ENCODE results near the gene GPR162.
A peak's percentile ranks its signal among the peaks of the same experiment; 100 is the strongest.

GPR162 gene

GRCh38 chr12:6824085-6824775 lies 2.6 kb downstream of the GPR162 start:
- DNase-seq, result no peak

DNA sequence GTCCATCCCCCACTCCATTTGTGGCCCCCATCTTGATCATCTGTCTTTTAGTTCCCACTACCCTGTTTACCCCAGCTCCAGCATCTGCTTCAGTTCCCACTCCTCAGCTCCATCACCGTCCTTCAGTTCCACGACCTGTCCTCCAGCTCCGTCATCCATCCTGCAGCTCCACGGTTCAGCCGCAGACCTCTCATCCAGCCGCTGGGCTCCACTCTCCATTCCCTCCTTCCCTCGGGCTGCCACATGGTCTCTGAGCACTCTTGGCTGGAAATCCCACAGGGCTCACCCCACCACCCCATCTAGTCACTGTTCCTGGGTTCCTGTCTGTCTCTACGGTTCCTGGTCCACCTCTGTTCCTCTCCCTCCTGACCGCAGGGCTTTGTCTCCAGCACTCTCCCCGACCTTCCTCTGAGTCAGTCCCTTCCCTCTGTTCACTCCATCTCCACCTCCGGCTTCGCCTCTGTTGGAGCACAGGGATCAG lies 3.3 kb downstream of the GPR162 start:
- no peak for DNase-seq

GRCh38 chr12:6825398-6826124 lies 3.9 kb downstream of the GPR162 start:
- DNase-seq, result peak; percentile 57 to 79 (median 67)

DNA sequence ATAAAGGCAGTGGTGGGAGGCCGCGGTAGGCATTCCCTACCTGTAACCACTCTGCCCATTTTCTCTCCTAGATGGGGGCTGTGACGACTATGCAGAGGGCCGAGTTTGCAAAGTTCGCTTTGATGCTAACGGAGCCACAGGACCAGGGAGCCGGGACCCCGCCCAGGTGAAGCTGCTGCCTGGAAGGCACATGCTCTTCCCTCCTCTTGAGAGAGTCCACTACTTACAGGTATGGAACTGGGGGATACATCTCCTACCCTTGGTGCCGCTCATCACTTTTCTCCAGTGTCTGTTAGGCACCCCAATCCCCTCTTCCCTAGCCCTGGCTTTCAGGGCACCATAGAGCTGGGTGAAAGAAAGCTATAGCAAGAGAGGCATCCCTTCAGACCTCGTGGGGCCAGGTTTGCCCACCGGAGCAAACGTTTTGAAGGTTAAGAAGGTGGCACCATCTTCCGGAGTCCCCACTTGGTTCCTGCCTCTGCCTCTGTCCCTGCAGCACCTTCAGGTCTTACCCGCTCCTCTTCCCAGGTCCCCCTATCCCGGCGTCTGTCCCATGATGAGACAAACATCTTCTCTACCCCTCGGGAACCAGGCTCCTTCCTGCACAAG lies 4.6 kb downstream of the GPR162 start:
- DNase-seq, result no peak

- DNase-seq, result no peak
Measured at GRCh38 chr12:6826734-6827436, 5.3 kb downstream of the GPR162 start.

DNA sequence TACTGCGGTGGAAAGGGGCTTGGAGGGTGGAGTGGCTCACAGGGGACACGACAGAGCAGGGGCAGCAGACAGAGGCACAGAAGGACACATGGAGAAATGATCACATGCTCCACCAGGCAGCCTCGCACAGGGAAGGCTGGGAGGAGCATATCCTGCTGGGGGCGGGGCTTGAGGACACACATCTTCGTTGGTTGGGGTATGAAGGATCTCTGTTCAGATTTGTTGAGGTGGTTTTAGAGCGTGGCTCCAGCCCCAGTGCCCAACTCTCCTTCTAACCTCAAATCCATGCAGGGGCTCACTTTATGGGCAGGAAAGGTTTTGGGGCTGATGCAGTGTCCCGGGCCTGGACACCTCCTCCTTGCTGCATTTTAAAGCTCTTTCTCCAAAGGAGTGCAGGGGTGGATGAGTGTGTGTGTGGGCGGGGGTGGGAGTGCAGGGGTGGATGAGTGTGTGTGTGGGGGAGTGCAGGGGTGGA lies 5.9 kb downstream of the GPR162 start:
- peak in 2 of 5 donors; percentile 21 to 44 for DNase-seq

DNA sequence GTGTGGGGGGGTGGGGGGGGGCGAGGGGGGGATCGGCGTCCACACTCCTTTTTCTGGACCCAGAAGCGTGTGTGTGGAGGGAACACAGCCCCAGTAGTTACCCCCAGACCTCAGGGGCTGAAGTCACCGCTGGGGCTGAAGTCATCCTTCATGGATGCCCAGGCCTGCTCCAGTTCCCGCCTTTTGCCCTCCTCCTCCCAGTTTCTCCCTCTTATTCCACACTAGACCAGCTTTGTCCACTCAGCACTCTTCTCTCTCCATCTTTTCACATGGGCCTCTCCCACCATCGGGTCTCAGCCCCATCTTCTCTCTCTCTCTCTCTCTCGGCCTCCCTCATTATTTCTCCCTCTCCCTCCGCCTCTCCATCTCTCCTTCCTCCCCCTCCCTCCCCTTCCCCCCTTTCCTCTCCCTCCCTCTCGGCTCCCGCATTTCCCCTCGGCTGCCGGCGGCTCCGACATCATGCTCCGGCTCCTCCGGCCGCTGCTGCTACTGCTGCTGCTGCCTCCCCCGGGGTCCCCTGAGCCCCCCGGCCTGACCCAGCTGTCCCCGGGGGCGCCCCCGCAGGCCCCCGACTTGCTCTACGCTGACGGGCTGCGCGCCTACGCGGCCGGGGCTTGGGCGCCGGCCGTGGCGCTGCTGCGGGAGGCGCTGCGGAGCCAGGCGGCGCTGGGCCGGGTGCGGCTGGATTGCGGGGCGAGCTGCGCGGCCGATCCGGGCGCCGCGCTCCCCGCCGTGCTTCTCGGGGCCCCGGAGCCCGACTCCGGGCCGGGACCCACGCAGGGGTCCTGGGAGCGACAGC lies 6.6 kb downstream of the GPR162 start, which contains the start of gene P3H3:
Gene P3H3 (plus strand): TSS at position 426 of the 799 bp plus-strand sequence. CDS start 34 bp downstream, at position 460.
- no peak for DNase-seq

DNA sequence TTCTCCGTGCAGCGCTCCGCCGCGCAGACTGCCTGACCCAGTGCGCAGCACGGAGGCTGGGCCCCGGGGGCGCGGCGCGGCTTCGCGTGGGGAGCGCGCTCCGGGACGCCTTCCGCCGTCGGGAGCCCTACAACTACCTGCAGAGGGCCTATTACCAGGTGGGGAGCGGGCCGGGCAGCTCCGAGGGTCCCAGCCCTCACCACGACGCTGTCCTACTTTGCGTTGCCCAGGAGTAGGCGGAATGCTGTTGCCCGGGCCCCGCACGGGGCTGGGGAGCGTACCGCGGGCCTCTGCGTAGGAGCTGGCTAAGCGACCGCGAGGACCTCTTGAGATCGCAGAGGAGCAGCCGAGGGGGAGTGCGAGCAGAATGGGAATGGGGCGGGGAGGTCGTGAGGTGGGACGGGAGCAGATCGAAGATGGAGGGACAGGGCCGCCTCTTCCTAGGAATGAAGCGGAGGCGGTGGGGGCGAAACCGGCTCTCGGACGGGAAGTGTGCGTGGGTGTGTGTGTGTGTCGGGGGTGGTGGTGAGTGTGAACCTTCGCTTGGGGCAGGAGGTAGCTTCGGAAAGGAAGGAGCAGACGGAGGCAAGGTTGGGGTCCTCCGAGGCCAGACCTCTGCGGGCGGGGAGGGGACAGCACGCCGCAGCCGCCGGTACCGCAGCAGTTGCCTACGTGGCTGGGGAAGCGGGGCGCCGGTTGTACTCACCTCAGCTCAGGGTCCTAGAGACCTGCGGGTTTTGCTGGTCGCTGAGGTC lies 7.3 kb downstream of the GPR162 start:
- DNase-seq, result peak in 2 of 5 donors; percentile 22 to 26

- DNase-seq, result no peak
Measured at GRCh38 chr12:6829536-6830220, 8.1 kb downstream of the GPR162 start.

- no peak for DNase-seq
Measured at GRCh38 chr12:6830286-6830890, 8.8 kb downstream of the GPR162 start.

DNA sequence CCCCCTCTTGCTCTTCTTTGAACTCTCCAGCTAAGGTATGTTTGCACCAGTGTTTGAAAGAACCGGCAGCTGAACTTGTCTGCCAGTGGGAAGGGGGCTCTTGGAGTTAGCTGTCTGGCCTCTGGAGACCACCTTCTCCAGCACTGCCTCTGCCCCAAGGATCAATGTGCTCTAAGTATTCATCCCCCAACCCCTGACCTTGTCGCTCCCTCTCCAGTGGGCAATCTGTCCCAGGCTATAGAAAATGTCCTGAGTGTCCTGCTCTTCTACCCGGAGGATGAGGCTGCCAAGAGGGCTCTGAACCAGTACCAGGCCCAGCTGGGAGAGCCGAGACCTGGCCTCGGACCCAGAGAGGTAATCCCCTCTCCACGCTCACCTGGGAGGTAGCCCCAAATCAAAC lies 9.4 kb downstream of the GPR162 start:
- no peak for DNase-seq

DNA sequence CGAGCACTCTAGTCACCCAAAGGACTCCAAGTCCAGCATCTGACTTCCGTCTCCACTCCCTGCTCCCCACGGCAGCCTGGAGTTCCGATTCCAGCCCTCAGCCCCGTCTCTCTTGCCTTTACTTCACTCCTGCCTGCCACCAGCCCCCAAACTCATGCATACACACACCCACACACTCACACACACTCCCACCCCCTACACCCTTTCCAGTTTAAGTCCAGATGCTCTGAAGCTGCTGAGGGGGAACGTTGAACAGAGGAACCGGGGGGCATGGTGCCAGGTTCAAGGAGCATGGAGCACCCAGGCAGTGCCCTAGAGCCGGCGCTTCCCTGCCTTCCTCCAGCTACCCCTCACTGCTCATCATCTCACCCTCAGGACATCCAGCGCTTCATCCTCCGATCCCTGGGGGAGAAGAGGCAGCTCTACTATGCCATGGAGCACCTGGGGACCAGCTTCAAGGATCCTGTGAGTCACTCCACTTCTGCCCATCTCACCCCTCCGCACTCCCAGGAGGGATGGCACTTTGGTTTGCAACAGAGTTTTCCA lies 9.9 kb downstream of the GPR162 start:
- no peak for DNase-seq

DNA sequence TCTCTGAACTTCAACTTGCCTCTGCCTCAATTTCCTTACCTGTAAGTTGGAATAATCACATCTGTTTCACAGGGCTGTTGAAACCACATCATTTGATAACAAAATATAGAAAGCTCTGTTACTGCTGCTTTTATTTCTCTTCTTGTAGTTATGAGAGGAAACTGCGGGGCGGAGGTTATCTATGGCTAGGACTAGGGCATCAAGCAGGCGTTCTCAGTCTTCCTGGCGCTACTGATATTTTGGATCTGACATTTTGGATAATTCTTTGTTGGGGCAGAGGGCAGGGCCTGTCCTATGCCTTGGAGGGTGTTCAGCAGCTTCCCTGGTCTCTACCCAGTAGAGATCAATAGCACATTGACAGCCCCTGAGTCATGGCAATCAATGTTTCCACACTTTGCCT lies 10.5 kb downstream of the GPR162 start:
- no peak for DNase-seq

DNA sequence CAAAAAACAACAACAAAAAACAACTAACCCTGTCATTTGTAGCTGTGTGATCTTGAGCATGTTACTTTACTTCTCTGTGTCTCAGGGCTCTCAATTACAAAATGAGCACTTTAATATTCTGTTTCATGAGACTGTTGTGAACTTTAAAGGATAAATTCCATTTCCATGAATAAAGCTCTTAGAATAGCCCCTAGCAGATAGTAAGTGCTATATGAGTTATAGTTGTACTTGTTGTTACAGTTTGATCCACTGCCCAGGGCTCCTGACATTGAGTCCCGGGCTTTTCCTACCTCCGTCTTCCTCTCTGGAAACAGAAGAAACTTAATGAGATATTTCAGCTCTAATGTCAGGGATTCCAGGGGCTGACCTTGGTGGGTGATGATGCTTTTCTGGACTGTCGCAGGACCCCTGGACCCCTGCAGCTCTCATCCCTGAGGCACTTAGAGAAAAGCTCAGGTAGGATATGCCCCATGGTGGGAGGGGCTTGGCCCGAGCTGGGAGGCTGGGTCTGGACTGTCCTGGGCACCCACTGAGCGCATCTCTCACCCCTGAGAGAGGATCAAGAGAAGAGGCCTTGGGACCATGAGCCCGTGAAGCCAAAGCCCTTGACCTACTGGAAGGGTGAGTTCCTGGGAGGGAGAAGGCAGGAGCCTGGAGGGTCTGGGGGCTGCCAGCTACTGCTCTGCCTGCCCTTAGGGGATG lies 11.7 kb downstream of the GPR162 start:
- DNase-seq, result no peak

DNA sequence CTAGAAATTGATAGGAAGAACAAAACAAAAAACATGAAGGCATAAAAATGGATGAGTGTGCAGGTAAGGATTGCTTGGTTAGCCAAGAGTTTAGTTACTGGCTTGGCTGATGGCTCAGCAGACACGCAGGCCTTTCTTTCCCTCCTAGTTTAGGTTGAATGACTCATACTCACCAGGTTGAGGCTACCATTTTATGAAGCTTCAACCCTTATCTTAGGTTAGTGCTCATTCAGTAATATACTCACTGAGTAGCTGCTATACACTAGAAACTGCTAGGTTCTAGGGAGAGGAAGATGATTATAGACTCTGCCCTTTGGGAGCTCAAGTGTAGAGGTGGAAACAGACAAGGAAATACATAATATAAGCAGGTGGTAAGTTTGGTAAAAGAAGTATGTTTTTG lies 12.6 kb downstream of the GPR162 start:
- DNase-seq, result no peak

GRCh38 chr12:6834873-6835272 lies 13.3 kb downstream of the GPR162 start:
- no peak for DNase-seq

GRCh38 chr12:6836851-6837250 lies 15.2 kb downstream of the GPR162 start:
- no peak for DNase-seq

DNA sequence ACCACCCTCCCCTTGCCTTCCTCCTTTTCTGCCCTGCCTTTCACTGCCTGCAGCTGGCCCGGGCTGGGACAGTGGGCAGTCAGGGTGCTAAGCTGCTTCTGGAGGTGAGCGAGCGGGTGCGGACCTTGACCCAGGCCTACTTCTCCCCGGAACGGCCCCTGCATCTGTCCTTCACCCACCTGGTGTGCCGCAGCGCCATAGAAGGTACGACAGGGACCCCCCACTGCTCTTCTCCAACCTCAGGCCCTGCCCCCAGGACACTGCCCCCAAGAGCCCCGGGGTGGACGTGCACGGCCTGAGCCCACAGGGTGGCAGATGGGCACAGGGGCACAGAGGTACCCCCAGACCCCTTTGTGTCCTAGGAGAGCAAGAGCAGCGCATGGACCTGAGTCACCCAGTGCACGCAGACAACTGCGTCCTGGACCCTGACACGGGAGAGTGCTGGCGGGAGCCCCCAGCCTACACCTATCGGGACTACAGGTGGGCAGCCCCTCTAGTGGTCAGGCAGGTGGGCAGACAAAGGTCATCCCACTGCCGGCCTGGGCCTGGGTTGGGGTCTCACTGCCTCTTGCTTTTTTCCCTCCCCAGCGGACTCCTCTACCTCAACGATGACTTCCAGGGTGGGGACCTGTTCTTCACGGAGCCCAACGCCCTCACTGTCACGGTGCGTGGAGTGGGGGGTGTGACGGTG lies 15.9 kb downstream of the GPR162 start:
- DNase-seq, result no peak

DNA sequence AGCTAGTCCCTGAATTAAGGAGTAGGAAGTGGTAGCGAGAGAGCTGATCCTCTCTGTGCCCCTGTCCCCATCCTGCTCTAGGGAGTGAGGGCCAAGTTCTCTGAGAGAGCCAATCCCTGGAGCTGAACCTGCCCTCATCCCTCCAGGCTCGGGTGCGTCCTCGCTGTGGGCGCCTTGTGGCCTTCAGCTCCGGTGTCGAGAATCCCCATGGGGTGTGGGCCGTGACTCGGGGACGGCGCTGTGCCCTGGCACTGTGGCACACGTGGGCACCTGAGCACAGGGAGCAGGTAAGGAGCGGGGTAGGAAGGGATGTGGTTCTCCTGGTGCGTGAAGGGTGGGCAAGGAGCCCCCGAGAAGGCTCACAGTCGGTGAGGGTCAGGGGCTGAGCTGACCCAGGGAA lies 17.2 kb downstream of the GPR162 start:
- no peak for DNase-seq
